Measurements from ENCODE around the gene CBL. TPM values are rescaled to one million over a fixed set of nuclear protein-coding genes. Genes with fewer than 3 reads are reported as not detected.
"Not testable (repeated sequence)": the region's sequence is repeated elsewhere in the genome, so short reads cannot be mapped to it uniquely, and the experiment has no call there.

The CBL gene
- total RNA-seq, 1 donor from 2014 or later = 43.4 TPM

GRCh38 chr11:119184399-119184798 is 21.7 kb upstream of the CBL start:
- intact Hi-C loops (cut with micrococcal nuclease) = not testable (repeated sequence)

DNA sequence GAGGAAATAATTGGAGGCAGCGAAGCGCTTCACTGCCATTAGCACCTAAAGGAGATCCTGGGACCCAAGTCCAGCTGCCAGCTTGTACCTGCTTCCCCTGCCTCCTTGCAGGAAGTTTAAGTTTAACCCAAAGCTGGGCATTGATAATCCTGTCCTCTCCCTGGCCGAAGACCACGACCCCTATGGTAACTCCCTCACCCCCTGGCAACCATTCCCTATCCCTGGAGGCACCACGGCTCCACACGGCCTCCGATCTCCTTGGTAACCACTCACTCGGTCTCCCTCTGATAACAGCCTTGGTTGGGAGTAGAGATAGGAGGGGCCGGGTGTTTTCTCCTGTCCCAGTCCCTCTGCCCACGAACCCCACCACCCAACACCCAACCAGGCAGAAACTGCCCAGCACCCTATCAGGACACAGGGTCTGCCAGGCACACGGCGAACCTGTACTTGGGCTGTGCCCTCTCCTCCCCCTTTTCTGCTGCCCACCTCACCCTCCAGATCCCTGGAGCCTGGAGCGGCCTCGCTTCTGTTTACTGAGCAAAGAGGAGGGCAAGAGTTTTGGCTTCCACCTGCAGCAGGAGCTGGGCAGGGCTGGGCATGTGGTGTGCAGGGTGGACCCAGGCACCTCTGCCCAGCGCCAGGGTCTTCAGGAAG is 20.0 kb upstream of the CBL start:
- intact Hi-C loops (cut with micrococcal nuclease) = no loop called here

DNA sequence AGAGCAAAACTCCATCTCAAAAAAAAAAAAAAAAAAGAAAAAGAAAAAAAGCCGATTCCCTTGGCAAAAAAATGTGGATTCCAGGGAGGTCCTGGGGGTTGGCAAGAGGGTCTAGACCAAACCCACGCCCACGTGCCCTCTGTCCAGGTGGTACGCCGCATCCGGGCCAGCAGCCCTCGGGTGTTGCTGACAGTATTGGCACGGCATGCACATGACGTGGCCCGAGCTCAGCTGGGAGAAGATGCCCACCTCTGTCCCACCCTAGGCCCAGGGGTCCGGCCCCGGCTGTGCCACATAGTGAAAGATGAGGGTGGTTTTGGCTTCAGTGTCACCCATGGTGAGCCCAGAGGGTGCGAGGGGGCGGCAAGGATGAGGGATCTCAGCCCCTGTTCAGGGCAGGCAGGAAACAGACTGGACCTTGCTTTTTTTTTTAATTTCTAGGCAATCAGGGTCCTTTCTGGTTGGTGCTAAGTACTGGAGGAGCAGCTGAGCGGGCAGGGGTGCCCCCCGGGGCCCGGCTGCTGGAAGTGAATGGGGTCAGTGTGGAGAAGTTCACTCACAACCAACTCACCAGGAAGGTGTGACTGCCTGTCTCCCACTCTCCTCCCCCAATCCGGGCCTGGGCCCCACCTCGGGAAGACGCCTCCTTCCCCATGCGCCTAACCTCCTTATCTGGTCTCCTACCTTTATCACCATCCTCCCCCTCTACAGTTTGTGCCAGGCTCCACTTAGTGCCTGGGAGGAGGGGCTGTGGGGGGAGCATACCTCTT is 18.8 kb upstream of the CBL start:
- intact Hi-C loops (cut with micrococcal nuclease) = no loop called here

- intact Hi-C loops (cut with micrococcal nuclease) = no loop called here
These were observed 18.1 kb upstream of the CBL start for GRCh38 chr11:119188067-119188466.

GRCh38 chr11:119188887-119189286 is 17.3 kb upstream of the CBL start:
- intact Hi-C loops (cut with micrococcal nuclease) = no loop called here

GRCh38 chr11:119189393-119189792 is 16.7 kb upstream of the CBL start:
- intact Hi-C loops (cut with micrococcal nuclease) = no loop called here

DNA sequence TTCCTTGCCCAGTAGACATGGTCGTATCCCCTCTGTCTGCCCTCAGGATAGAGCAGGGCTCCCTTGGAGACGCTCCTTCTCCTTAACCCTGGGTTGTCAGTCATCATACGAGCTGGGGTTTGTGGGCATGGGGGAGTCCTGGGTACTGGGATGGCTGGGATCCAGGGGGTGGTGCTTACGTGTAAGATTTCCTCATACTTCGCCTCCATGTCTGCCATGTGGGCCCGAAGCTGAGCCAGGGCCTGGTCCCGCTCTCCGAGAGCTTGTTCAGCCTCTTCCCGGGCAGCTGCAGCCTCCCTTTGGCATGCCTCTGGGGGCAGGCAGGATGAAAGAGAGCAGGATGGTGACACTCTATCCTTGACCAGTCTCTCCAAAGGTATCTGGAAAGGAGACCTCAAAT is 15.6 kb upstream of the CBL start:
- intact Hi-C loops (cut with micrococcal nuclease) = no loop called here

GRCh38 chr11:119191265-119191664 is 14.9 kb upstream of the CBL start:
- intact Hi-C loops (cut with micrococcal nuclease) = not testable (repeated sequence)

GRCh38 chr11:119192111-119192510 is 14.0 kb upstream of the CBL start:
- intact Hi-C loops (cut with micrococcal nuclease) = no loop called here

DNA sequence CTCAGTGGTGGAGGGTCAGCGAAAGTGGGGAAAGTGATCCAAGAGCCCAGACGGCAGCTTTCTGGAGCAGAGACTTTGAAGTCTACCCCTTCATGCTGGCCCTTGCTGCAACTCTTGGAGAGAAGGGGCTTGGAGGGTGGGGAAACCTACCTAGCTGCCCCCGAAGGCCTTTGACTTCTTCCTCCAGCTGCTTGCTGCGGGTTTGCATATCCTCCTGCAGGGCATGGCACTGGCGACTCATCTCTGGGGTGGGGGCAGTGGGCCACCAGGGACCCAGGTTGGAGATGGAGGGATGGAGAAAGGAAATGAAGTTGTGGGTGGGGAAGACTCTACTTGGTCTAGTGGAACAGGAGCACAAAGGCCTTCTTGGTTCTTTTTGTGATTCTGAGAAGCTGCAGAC is 13.1 kb upstream of the CBL start:
- intact Hi-C loops (cut with micrococcal nuclease) = no loop called here

- intact Hi-C loops (cut with micrococcal nuclease) = no loop called here
These were observed 12.5 kb upstream of the CBL start for GRCh38 chr11:119193626-119194025.

DNA sequence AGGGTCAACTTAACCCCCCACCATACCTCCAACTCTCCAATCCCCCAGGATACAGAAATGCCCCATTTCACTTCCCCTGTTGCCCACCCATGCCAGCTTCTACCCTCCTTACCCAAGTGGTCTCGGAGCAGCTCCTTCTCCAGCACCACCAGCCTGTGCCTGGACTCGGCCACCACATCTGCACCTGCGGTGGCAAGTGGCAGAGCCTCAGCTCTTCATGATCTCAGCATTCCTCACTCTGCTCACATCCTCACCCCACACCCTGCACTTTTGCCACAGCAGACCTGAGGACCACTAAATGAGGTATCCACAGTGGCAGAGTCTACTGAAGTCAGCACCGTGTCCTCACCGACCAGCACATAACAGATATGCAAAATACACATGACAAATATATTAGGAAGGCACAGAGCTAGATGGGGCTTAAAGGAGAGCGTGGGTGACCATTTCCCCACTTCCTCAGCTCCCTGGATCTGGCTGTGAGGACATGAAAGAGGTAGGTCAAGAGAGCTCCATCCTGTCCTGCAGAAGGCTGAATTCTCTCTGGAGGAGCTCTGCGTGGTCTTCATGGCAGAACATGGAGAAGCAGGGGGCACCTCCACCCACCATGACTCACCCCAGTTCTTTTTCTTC is 11.2 kb upstream of the CBL start:
- intact Hi-C loops (cut with micrococcal nuclease) = loop anchor here (1.0 kb wide), 1 partner anchor 43 kb away; no protein-coding TSS in a partner anchor

GRCh38 chr11:119195680-119196079 is 10.5 kb upstream of the CBL start:
- intact Hi-C loops (cut with micrococcal nuclease) = loop anchor here (1.0 kb wide), 1 partner anchor 43 kb away; no protein-coding TSS in a partner anchor

DNA sequence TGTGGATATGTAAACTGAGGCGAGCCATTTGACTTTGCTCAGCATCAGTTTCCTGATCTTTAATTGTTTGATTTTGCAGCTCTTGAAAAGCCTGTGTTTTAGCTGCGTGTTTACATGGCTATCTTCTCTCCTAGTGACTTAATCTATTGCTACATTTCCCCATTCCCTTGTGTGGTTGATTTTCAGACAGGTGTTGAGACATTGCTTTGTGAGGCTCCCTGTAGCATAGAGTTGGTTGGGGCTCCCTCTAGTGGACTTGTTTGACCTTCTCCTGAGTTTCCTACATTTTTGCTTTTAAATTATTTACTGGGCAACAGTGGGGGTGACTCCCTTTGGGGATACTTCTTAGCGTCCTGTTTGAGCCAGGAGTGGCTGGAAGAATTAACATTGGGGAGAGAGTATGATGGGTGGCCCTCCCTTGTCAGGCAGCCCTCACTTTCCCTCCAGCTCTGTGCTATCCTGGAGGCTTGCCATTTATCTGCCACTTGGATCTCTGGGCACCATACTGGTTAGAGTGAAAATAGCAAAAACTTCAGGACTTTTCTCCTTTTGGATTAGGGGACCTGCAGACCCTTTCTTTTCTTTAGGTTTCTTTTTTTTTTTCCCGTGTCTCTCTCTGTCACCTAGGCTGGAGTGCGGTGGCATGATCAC is 9.2 kb upstream of the CBL start:
- intact Hi-C loops (cut with micrococcal nuclease) = loop anchor here (1.0 kb wide), 4 partner anchors 29 to 132 kb away; partner anchors contain the start of gene NLRX1

- intact Hi-C loops (cut with micrococcal nuclease) = no loop called here
These were observed 7.2 kb upstream of the CBL start for GRCh38 chr11:119198925-119199324.

GRCh38 chr11:119201236-119201635 is 4.9 kb upstream of the CBL start:
- intact Hi-C loops (cut with micrococcal nuclease) = not testable (repeated sequence)

DNA sequence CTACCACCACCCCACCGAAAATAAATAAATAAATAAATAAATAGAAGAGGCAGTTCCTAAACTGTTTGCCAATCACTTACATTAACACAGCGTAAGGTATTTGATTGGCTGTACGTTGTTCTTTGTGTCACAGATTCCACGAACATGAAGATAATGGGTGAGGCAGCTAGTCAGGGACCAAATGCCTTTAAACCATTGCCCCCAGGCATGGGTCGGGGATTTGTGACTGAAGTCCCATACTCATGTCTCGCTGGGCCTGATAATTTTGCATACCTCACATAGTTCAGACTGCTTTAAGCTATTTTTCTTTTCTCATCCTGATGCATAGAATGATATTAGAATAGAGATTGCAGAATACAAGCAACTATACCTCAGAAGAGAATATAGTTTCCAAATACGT is 3.6 kb upstream of the CBL start:
- intact Hi-C loops (cut with micrococcal nuclease) = no loop called here

DNA sequence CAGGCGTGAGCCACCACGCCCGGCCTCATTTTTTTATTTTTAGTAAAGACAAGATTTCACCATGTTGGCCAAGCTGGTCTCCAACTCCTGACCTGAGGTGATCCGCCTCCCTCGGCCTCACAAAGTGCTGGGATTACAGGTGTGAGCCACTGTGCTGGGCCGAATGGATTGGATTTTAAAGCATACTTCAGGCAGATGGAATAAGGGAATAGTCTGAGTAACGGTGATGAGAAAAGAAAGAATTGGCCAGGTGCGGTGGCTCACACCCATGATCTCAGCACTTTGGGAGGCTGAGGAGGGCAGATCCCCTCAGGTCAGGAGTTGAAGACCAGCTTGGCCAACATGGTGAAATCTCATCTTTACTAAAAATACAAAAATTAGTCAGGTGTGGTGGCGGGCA is 2.1 kb upstream of the CBL start:
- intact Hi-C loops (cut with micrococcal nuclease) = no loop called here

DNA sequence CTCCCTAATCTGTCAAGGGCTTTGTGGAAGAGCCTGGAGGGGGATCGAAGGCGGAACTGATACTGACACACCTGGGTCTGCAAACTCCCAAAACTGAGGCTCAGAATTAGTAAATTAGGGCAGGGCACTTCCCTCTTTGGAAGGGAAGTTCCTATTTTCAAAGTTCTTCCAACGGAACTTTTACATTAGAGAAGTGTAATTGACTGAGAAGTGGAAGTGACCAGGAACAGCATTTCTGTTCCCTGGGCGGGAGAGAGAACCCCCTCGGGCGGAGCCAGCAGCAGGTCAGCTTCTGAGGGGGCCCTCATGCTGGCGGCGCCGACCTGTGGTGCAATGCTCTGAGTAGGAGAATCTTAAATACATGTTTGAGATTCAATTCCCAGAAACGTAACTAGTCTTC is 1.1 kb upstream of the CBL start:
- intact Hi-C loops (cut with micrococcal nuclease) = loop anchor here (1.0 kb wide), 1 partner anchor 79 kb away; no protein-coding TSS in a partner anchor

DNA sequence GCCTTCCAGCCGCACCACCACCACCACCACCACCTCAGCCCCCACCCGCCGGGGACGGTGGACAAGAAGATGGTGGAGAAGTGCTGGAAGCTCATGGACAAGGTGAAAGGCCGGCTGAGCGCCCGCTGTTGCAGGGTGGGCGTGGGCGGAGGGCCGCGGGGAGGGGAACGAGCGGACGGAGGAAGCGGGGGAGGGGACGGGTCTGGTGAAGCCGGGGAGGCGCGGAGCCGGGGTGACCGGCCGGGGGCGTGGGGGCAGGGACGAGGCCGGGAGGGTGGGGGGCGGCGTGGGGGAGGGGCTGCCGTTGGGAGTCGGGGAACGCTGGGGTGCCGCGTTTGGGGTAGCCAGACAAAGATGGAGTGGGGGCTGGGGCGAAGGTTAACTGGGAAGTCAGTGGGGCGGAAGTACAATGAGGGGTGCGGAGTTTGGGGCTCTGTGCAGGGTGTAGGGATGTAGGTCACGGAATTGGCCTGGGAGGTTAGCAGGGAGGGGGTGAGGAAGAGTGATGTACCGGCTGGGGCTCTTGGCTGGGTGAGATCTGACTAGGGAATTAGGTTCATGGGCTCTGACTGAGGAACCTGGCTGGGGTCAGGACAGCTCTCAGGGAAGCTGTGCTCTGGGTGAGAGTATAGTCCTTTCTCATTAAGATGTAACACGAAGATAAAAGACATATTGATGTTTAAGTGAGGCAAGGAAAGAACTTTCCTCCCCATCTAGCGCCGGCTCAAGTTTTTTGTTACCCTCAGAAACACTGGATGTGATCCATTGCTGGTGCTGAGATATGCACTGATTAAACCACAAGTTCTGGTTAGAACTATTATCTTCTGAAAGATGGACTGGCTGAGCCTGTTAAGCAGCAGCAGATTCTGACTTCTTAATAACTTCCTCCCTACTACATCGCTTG is 624 bp downstream of the CBL start:
- intact Hi-C loops (cut with micrococcal nuclease) = loop anchor here (1.0 to 2.0 kb wide), 5 partner anchors 22 to 174 kb away; partner anchors contain the start of gene USP2

Data from T-helper 2 cell treated with Interferon-gamma antibody and Interleukin-4, amounts not matched to agents 100 ng/mL and 5 ng/mL, for 36 hours (primary cell).